GM19238 (cell line): ENCODE measurements around the gene DOCK2.
"Not testable (repeated sequence)": the region's sequence is repeated elsewhere in the genome, so short reads cannot be mapped to it uniquely, and the experiment has no call there.

ENCODE experiments used
- DNase-seq: peaks from one replicate; pipeline ENCODE4 v3.0.0; 2011; ENCODE audit warnings: low spot score; ENCODE audit not compliant: insufficient read length

Gene DOCK2

GRCh38 chr5:169754737-169755136 lies 117.7 kb downstream of the DOCK2 start:
- no peak for DNase-seq

GRCh38 chr5:169756071-169756765 lies 119.1 kb downstream of the DOCK2 start:
- DNase-seq: no peak

GRCh38 chr5:169757016-169757415 lies 119.9 kb downstream of the DOCK2 start:
- no peak for DNase-seq

GRCh38 chr5:169758886-169759285 lies 121.8 kb downstream of the DOCK2 start:
- no peak for DNase-seq

GRCh38 chr5:169760229-169760628 lies 123.2 kb downstream of the DOCK2 start:
- no peak for DNase-seq

- DNase-seq: no peak
Measured at GRCh38 chr5:169762338-169763095, 125.4 kb downstream of the DOCK2 start.

GRCh38 chr5:169763376-169764017 lies 126.4 kb downstream of the DOCK2 start:
- peak; percentile 27 for DNase-seq

- no peak for DNase-seq
Measured at GRCh38 chr5:169764018-169764378, 126.9 kb downstream of the DOCK2 start.

GRCh38 chr5:169765176-169765996 lies 128.3 kb downstream of the DOCK2 start:
- no peak for DNase-seq

GRCh38 chr5:169766943-169767342 lies 129.9 kb downstream of the DOCK2 start:
- not testable (repeated sequence) for DNase-seq

GRCh38 chr5:169767938-169768337 lies 130.9 kb downstream of the DOCK2 start:
- DNase-seq: no peak

GRCh38 chr5:169768416-169768815 lies 131.3 kb downstream of the DOCK2 start:
- DNase-seq: no peak

- no peak for DNase-seq
Measured at GRCh38 chr5:169770109-169770508, 133.0 kb downstream of the DOCK2 start.

GRCh38 chr5:169772256-169772655 lies 135.2 kb downstream of the DOCK2 start:
- no peak for DNase-seq

- no peak for DNase-seq
Measured at GRCh38 chr5:169772688-169773087, 135.6 kb downstream of the DOCK2 start.

GRCh38 chr5:169777159-169777558 lies 140.1 kb downstream of the DOCK2 start:
- no peak for DNase-seq

GRCh38 chr5:169778622-169779596 lies 141.8 kb downstream of the DOCK2 start:
- peak; percentile 23 for DNase-seq

- DNase-seq: no peak
Measured at GRCh38 chr5:169781420-169782345, 144.6 kb downstream of the DOCK2 start.
